Naive thymus-derived CD4-positive, alpha-beta T cell (primary cell): ENCODE results near the gene LDB2. TPM values are rescaled to one million over a fixed set of nuclear protein-coding genes. Genes with fewer than 3 reads are reported as not detected.

Experiments used
- ATAC-seq: fragments of 150-1000 bp; cut with Tn5 transposase; 2 replicates; pipeline ENCODE4 v1.10.0; 2021; ENCODE audit warnings: mild to moderate bottlenecking, moderate library complexity
- CTCF ChIA-PET: fragments of 350-600 bp; sonication (Branson Sonifier 250); formaldehyde crosslinking; loops from one replicate; lab custom pipeline; 2021; ENCODE audit warnings: antibody characterized with exemption; lab: Charles Lee
- POLR2A ChIA-PET: fragments of 350-600 bp; sonication (Branson Sonifier 250); formaldehyde crosslinking; loops from one replicate; lab custom pipeline; 2021; ENCODE audit warnings: antibody characterized with exemption, inconsistent platforms; lab: Charles Lee
- DNase-seq, 9 donors: peaks; one replicate each; pipeline versions ENCODE4 v3.0.0 to v3.0.0-alpha.2; 2020 to 2022; ENCODE audit warnings: mixed read lengths in 1 of 9
- H3K27ac ChIP-seq: one replicate; pipeline ENCODE4 v1.7.0; 2013; ENCODE audit warnings: mild to moderate bottlenecking, low read depth, low read length, moderate library complexity
- H3K27me3 ChIP-seq, 2 donors: one replicate each; pipeline ENCODE4 v1.7.0; 2013; ENCODE audit warnings: low read length in 2 of 2, mild to moderate bottlenecking in 2 of 2, moderate library complexity in 2 of 2; ENCODE audit not compliant: control insufficient read depth in 2 of 2, insufficient read depth in 2 of 2
- H3K36me3 ChIP-seq, 3 experiments: 1 replicate in 2 of 3; 2 replicates in 1 of 3; pipeline ENCODE4 v1.7.0; 2013; ENCODE audit warnings: low read length in 3 of 3, mild to moderate bottlenecking in 3 of 3, moderate library complexity in 1 of 3; ENCODE audit not compliant: insufficient read depth in 3 of 3, control insufficient read depth in 2 of 3
- H3K4me1 ChIP-seq, 2 donors: one replicate each; pipeline ENCODE4 v1.7.0; 2013; ENCODE audit warnings: low read length in 2 of 2, mild to moderate bottlenecking in 2 of 2, moderate library complexity in 1 of 2; ENCODE audit not compliant: control insufficient read depth in 2 of 2, insufficient read depth in 2 of 2
- H3K4me3 ChIP-seq: 2 replicates; pipeline ENCODE4 v1.7.0; 2013; ENCODE audit warnings: mild to moderate bottlenecking, low read length
- H3K9me3 ChIP-seq, 3 experiments: 1 replicate in 2 of 3; 2 replicates in 1 of 3; pipeline ENCODE4 v1.7.0; 2013; ENCODE audit warnings: low read length in 3 of 3; ENCODE audit not compliant: control insufficient read depth in 2 of 3
- H3K27ac Mint-ChIP-seq, 9 donors: one replicate each; pipeline ENCODE4 v1.8.0; 2020 to 2022; ENCODE audit warnings: mixed read lengths in 9 of 9, mild to moderate bottlenecking in 8 of 9, moderate library complexity in 5 of 9, inconsistent platforms in 2 of 9
- H3K27me3 Mint-ChIP-seq, 5 donors: one replicate each; pipeline ENCODE4 v1.8.0; 2021 to 2022; ENCODE audit warnings: mixed read lengths in 5 of 5, mild to moderate bottlenecking in 1 of 5
- H3K36me3 Mint-ChIP-seq, 5 donors: one replicate each; pipeline ENCODE4 v1.8.0; 2020 to 2022; ENCODE audit warnings: mixed read lengths in 5 of 5, mild to moderate bottlenecking in 3 of 5, inconsistent platforms in 1 of 5
- H3K4me1 Mint-ChIP-seq, 7 donors: one replicate each; pipeline ENCODE4 v1.8.0; 2020 to 2022; ENCODE audit warnings: mixed read lengths in 7 of 7, mild to moderate bottlenecking in 3 of 7, inconsistent platforms in 1 of 7
- H3K4me3 Mint-ChIP-seq, 10 donors: one replicate each; pipeline ENCODE4 v1.8.0; 2020 to 2022; ENCODE audit warnings: mild to moderate bottlenecking in 10 of 10, mixed read lengths in 10 of 10, moderate library complexity in 6 of 10, inconsistent platforms in 2 of 10
- H3K9me3 Mint-ChIP-seq, 11 donors: one replicate each; pipeline ENCODE4 v1.8.0; 2020 to 2022; ENCODE audit warnings: mixed read lengths in 11 of 11, mild to moderate bottlenecking in 4 of 11, inconsistent platforms in 1 of 11, moderate library complexity in 1 of 11
- intact Hi-C, 2 donors: fragments of 100-400 bp; cut with micrococcal nuclease; formaldehyde crosslinking; loops; one replicate each; pipeline ENCODE4 v1.15.1; 2023
- polyA plus RNA-seq, 2 donors: library from polyadenylated mRNA; unstranded; fragments of 300-500 nt; fragmentation: Illumina TruSeq; gene quantifications; one replicate each; pipeline ENCODE4 v1.2.3, GENCODE V29; 2021
- total RNA-seq, 6 experiments: library from RNA in 5 of 6; stranded (reverse) in 5 of 6; gene quantifications; 1 replicate in 5 of 6; 2 replicates in 1 of 6; pipeline ENCODE4 v1.2.3 and lab custom pipeline; 2021 to 2026

The LDB2 gene
- total and polyA plus RNA-seq, 7 experiments from 2014 or later, result 0.29 to 1.5 TPM; not detected in 5

GRCh38 chr4:16738558-16738957, 159.9 kb downstream of the LDB2 start:
- Histone ChIP-seq H3K4me3 (no peak overlapping the region), H3K9me3 (no peaks in the 10 kb centered on the region), H3K27ac (no peak overlapping the region), H3K27me3 (no peaks in the 10 kb centered on the region), H3K4me1 (no peaks in the 10 kb centered on the region), H3K36me3 (no peaks in the 10 kb centered on the region)
- Mint-ChIP-seq H3K4me1 (no peaks in the 10 kb centered on the region), H3K27me3 (peaks cover 0 to 13% (median 7%) of the 10 kb centered on the region in 5 donors), H3K4me3 (no peak overlapping the region), H3K27ac (no peak overlapping the region), H3K9me3 (peaks cover 0 to 17% (median 4%) of the 10 kb centered on the region in 11 donors), H3K36me3 (peaks cover 0 to 3% (median 0%) of the 10 kb centered on the region in 5 donors)
- ATAC-seq, result no peak
- ChIA-PET POLR2A (no interaction called here), CTCF (no interaction called here)
- no peak for DNase-seq
- intact Hi-C loops, result no loop called here

- no peaks in the 10 kb centered on the region for H3K9me3 ChIP-seq
- H3K27ac ChIP-seq, result no peak overlapping the region
- H3K4me1 Mint-ChIP-seq, result no peaks in the 10 kb centered on the region
- CTCF ChIA-PET, result no interaction called here
- no peaks in the 10 kb centered on the region for H3K27me3 ChIP-seq
- no peak overlapping the region for H3K4me3 Mint-ChIP-seq
- H3K27ac Mint-ChIP-seq, result no peak overlapping the region
- POLR2A ChIA-PET, result no interaction called here
- peaks cover 0 to 17% (median 6%) of the 10 kb centered on the region in 11 donors for H3K9me3 Mint-ChIP-seq
- peaks cover 0 to 3% (median 0%) of the 10 kb centered on the region in 5 donors for H3K36me3 Mint-ChIP-seq
- no peaks in the 10 kb centered on the region for H3K36me3 ChIP-seq
- DNase-seq (no peak), ATAC-seq (no peak)
- peaks cover 0 to 29% (median 13%) of the 10 kb centered on the region in 5 donors for H3K27me3 Mint-ChIP-seq
- intact Hi-C loops, result no loop called here
- H3K4me3 ChIP-seq, result no peak overlapping the region
- no peaks in the 10 kb centered on the region for H3K4me1 ChIP-seq
Measured at GRCh38 chr4:16733509-16733908, 164.9 kb downstream of the LDB2 start.

GRCh38 chr4:16732741-16733140, 165.7 kb downstream of the LDB2 start:
- ChIA-PET POLR2A (no interaction called here), CTCF (no interaction called here)
- DNase-seq, result no peak
- H3K36me3 ChIP-seq, result no peaks in the 10 kb centered on the region
- intact Hi-C loops, result no loop called here
- peaks cover 0 to 29% (median 13%) of the 10 kb centered on the region in 5 donors for H3K27me3 Mint-ChIP-seq
- no peaks in the 10 kb centered on the region for H3K4me1 Mint-ChIP-seq
- peaks cover 0 to 12% (median 4%) of the 10 kb centered on the region in 11 donors for H3K9me3 Mint-ChIP-seq
- no peaks in the 10 kb centered on the region for H3K27me3 ChIP-seq
- no peak overlapping the region for H3K27ac ChIP-seq
- no peaks in the 10 kb centered on the region for H3K36me3 Mint-ChIP-seq
- no peaks in the 10 kb centered on the region for H3K9me3 ChIP-seq
- H3K4me1 ChIP-seq, result no peaks in the 10 kb centered on the region
- H3K4me3 ChIP-seq, result no peak overlapping the region
- no peak overlapping the region for H3K27ac Mint-ChIP-seq
- H3K4me3 Mint-ChIP-seq, result no peak overlapping the region
- ATAC-seq, result no peak

GRCh38 chr4:16731776-16732380, 166.6 kb downstream of the LDB2 start:
- ChIA-PET CTCF (no interaction called here), POLR2A (no interaction called here)
- H3K36me3 Mint-ChIP-seq, result no peaks in the 10 kb centered on the region
- no peak overlapping the region for H3K4me3 Mint-ChIP-seq
- no peaks in the 10 kb centered on the region for H3K27me3 ChIP-seq
- H3K27me3 Mint-ChIP-seq, result peaks cover 0 to 29% (median 13%) of the 10 kb centered on the region in 5 donors
- intact Hi-C loops, result no loop called here
- peaks cover 0 to 11% (median 4%) of the 10 kb centered on the region in 11 donors for H3K9me3 Mint-ChIP-seq
- no peaks in the 10 kb centered on the region for H3K4me1 ChIP-seq
- ATAC-seq, result no peak
- no peak overlapping the region for H3K27ac Mint-ChIP-seq
- DNase-seq, result no peak
- no peak overlapping the region for H3K4me3 ChIP-seq
- no peaks in the 10 kb centered on the region for H3K36me3 ChIP-seq
- no peaks in the 10 kb centered on the region for H3K9me3 ChIP-seq
- H3K27ac ChIP-seq, result no peak overlapping the region
- H3K4me1 Mint-ChIP-seq, result no peaks in the 10 kb centered on the region

GRCh38 chr4:16730522-16731205, 167.8 kb downstream of the LDB2 start:
- CTCF ChIA-PET, result no interaction called here
- intact Hi-C loops, result no loop called here

GRCh38 chr4:16729336-16729735, 169.1 kb downstream of the LDB2 start:
- Histone ChIP-seq H3K4me3 (no peak overlapping the region), H3K9me3 (peaks cover 0 to 4% (median 0%) of the 10 kb centered on the region in 3 experiments), H3K4me1 (no peaks in the 10 kb centered on the region), H3K27me3 (no peaks in the 10 kb centered on the region), H3K36me3 (no peaks in the 10 kb centered on the region), H3K27ac (no peak overlapping the region)
- no peak overlapping the region for H3K4me3 Mint-ChIP-seq
- peaks cover 0 to 13% (median 6%) of the 10 kb centered on the region in 11 donors for H3K9me3 Mint-ChIP-seq
- no peak overlapping the region for H3K27ac Mint-ChIP-seq
- DNase-seq (no peak), ATAC-seq (no peak)
- ChIA-PET CTCF (no interaction called here), POLR2A (no interaction called here)
- no peaks in the 10 kb centered on the region for H3K4me1 Mint-ChIP-seq
- intact Hi-C loops, result no loop called here
- no peaks in the 10 kb centered on the region for H3K36me3 Mint-ChIP-seq
- H3K27me3 Mint-ChIP-seq, result peaks cover 0 to 28% (median 12%) of the 10 kb centered on the region in 5 donors

More at GRCh38 chr4:16730522-16731205, 167.8 kb downstream of the LDB2 start:
- no peak overlapping the region for H3K27ac Mint-ChIP-seq
- Histone ChIP-seq H3K27me3 (no peaks in the 10 kb centered on the region), H3K4me3 (no peak overlapping the region), H3K9me3 (no peaks in the 10 kb centered on the region), H3K36me3 (no peaks in the 10 kb centered on the region), H3K4me1 (no peaks in the 10 kb centered on the region), H3K27ac (no peak overlapping the region)
- POLR2A ChIA-PET, result no interaction called here
- no peaks in the 10 kb centered on the region for H3K36me3 Mint-ChIP-seq
- peaks cover 0 to 24% (median 11%) of the 10 kb centered on the region in 5 donors for H3K27me3 Mint-ChIP-seq
- no peaks in the 10 kb centered on the region for H3K4me1 Mint-ChIP-seq
- ATAC-seq (no peak), DNase-seq (no peak)
- H3K4me3 Mint-ChIP-seq, result no peak overlapping the region
- peaks cover 0 to 6% (median 3%) of the 10 kb centered on the region in 11 donors for H3K9me3 Mint-ChIP-seq
